ENCODE measurements around the gene CTNND2.

- TF ChIP-seq NFRKB (IDR thresholded peaks at IDR 0.05; ENCODE audit: low read depth) (no peak), NFYB (IDR thresholded peaks at IDR 0.05; ENCODE audit: extremely low read depth, insufficient read length) (no peak), ATF6 (CRISPR knock-in tag; IDR thresholded peaks at IDR 0.05) (no peak), POLR2A (conservative IDR thresholded peaks at IDR 0.05) (no peak), MGA (IDR thresholded peaks at IDR 0.05) (no peak)
Measured at GRCh38 chr5:11890777-11891176, 13.5 kb downstream of the CTNND2 start.

Data from K562 (cell line).